CD4-positive, alpha-beta T cell (primary cell): Measurements from ENCODE around the gene MAP3K8. TPM values are rescaled to one million over a fixed set of nuclear protein-coding genes. Genes with fewer than 3 reads are reported as not detected.
A peak's percentile ranks its signal among the peaks of the same experiment; 100 is the strongest.

ENCODE experiments used
- ATAC-seq: fragments of 200-7000 bp; cut with Tn5 transposase; one replicate; pipeline ENCODE4 v1.10.0; 2022; ENCODE audit warnings: mild to moderate bottlenecking; ENCODE audit not compliant: poor library complexity
- CTCF ChIA-PET: fragments of 350-600 bp; sonication (Branson Sonifier 250); formaldehyde crosslinking; loops from one replicate; lab custom pipeline; 2021; ENCODE audit warnings: antibody characterized with exemption, inconsistent platforms; lab: Charles Lee
- POLR2A ChIA-PET: fragments of 350-600 bp; sonication (Branson Sonifier 250); formaldehyde crosslinking; loops from one replicate; lab custom pipeline; 2021; ENCODE audit warnings: antibody characterized with exemption, inconsistent platforms; lab: Charles Lee
- DNase-seq, 14 experiments: peaks; one replicate each; pipeline ENCODE4 v3.0.0-alpha.2; 2013 to 2020; ENCODE audit warnings: mixed read lengths in 2 of 14
- H3K27ac ChIP-seq, 2 donors: one replicate each; pipeline versions ENCODE4 v1.5.1 to v1.7.0; 2013; ENCODE audit warnings: low read length in 2 of 2, low read depth in 1 of 2, mild to moderate bottlenecking in 1 of 2
- H3K27me3 ChIP-seq, 2 experiments: 1 replicate in 1 of 2; 2 replicates in 1 of 2; pipeline versions ENCODE4 v1.6.1 to v1.7.0; 2013; ENCODE audit warnings: low read length in 2 of 2, control low read depth in 1 of 2, mild to moderate bottlenecking in 1 of 2, moderate library complexity in 1 of 2; ENCODE audit not compliant: insufficient read depth in 2 of 2, control insufficient read depth in 1 of 2
- H3K36me3 ChIP-seq: one replicate; pipeline ENCODE4 v1.6.1; 2013; ENCODE audit warnings: low read length, control low read depth; ENCODE audit not compliant: insufficient read depth
- H3K4me1 ChIP-seq: one replicate; pipeline ENCODE4 v1.6.1; 2013; ENCODE audit warnings: low read length, control low read depth; ENCODE audit not compliant: insufficient read depth
- H3K4me3 ChIP-seq: one replicate; pipeline ENCODE4 v1.5.1; 2013; ENCODE audit warnings: mild to moderate bottlenecking, low read length, moderate library complexity
- H3K9me3 ChIP-seq, 2 experiments: 1 replicate in 1 of 2; 2 replicates in 1 of 2; pipeline versions ENCODE4 v1.6.1 to v1.7.0; 2013; ENCODE audit warnings: low read length in 2 of 2, mild to moderate bottlenecking in 2 of 2, control low read depth in 1 of 2, moderate library complexity in 1 of 2; ENCODE audit not compliant: control insufficient read depth in 1 of 2, insufficient read depth in 1 of 2
- H3K27ac Mint-ChIP-seq: one replicate; pipeline ENCODE4 v1.8.0; 2020; ENCODE audit warnings: mixed read lengths
- H3K27me3 Mint-ChIP-seq: one replicate; pipeline ENCODE4 v1.8.0; 2021; ENCODE audit warnings: mixed read lengths
- H3K36me3 Mint-ChIP-seq: one replicate; pipeline ENCODE4 v1.8.0; 2021; ENCODE audit warnings: low read depth, mixed read lengths
- H3K4me1 Mint-ChIP-seq: one replicate; pipeline ENCODE4 v1.8.0; 2021; ENCODE audit warnings: low read depth, mixed read lengths
- H3K4me3 Mint-ChIP-seq: one replicate; pipeline ENCODE4 v1.8.0; 2020; ENCODE audit warnings: mild to moderate bottlenecking, mixed read lengths
- H3K9me3 Mint-ChIP-seq: one replicate; pipeline ENCODE4 v1.8.0; 2020; ENCODE audit warnings: mixed read lengths
- CTCF ChIP-seq: fragments of 200-600 bp; IDR thresholded peaks from one replicate; pipeline ENCODE4 v1.8.0; 2022; ENCODE audit warnings: antibody characterized with exemption, mild to moderate bottlenecking
- intact Hi-C, 2 experiments: fragments of 100-400 bp; cut with DNase I in 1 of 2; cut with micrococcal nuclease in 1 of 2; formaldehyde crosslinking; loops; one replicate each; pipeline versions ENCODE4 v1.15.1 to v1.9.0; 2023 to 2025; cut with DNase I, micrococcal nuclease
- total RNA-seq, 174 experiments: library from RNA in 2 of 174; stranded (reverse) in 2 of 174; gene quantifications; one replicate each; pipeline ENCODE4 v1.2.3 and lab custom pipeline; 2021 to 2026

MAP3K8 gene
- total RNA-seq, 2 experiments from 2014 or later: 27.3 to 28.9 TPM

GRCh38 chr10:30464675-30465074, 30.7 kb downstream of the MAP3K8 start:
- Mint-ChIP-seq H3K36me3 (peaks cover 13% of the 10 kb centered on the region), H3K4me1 (peaks cover 7% of the 10 kb centered on the region), H3K9me3 (no peaks in the 10 kb centered on the region), H3K27ac (no peak overlapping the region), H3K4me3 (no peak overlapping the region), H3K27me3 (no peaks in the 10 kb centered on the region)
- Histone ChIP-seq H3K27ac (no peak overlapping the region), H3K9me3 (no peaks in the 10 kb centered on the region), H3K27me3 (no peaks in the 10 kb centered on the region), H3K36me3 (peaks cover 26% of the 10 kb centered on the region), H3K4me1 (peaks cover 10% of the 10 kb centered on the region), H3K4me3 (no peak overlapping the region)
- intact Hi-C loops: no loop called here
- POLR2A ChIA-PET: no interaction called here
- TF ChIP-seq CTCF: no peak
- DNase-seq: no peak
- CTCF ChIA-PET: no interaction called here
- ATAC-seq: no peak

GRCh38 chr10:30466445-30466844, 32.5 kb downstream of the MAP3K8 start:
- H3K27ac ChIP-seq: no peak overlapping the region
- DNase-seq: no peak
- no peak overlapping the region for H3K4me3 ChIP-seq
- Mint-ChIP-seq H3K4me1 (peaks cover 7% of the 10 kb centered on the region), H3K9me3 (no peaks in the 10 kb centered on the region), H3K36me3 (no peaks in the 10 kb centered on the region), H3K27ac (no peak overlapping the region), H3K4me3 (no peak overlapping the region), H3K27me3 (no peaks in the 10 kb centered on the region)
- no peak for TF ChIP-seq CTCF
- peaks cover 10% of the 10 kb centered on the region for H3K4me1 ChIP-seq
- intact Hi-C loops: no loop called here
- ChIA-PET CTCF (no interaction called here), POLR2A (no interaction called here)
- ATAC-seq: no peak
- H3K9me3 ChIP-seq: no peaks in the 10 kb centered on the region
- H3K36me3 ChIP-seq: peaks cover 12% of the 10 kb centered on the region
- H3K27me3 ChIP-seq: no peaks in the 10 kb centered on the region

- Histone ChIP-seq H3K4me1 (peaks cover 10% of the 10 kb centered on the region), H3K4me3 (no peak overlapping the region), H3K36me3 (no peaks in the 10 kb centered on the region), H3K9me3 (no peaks in the 10 kb centered on the region), H3K27me3 (no peaks in the 10 kb centered on the region), H3K27ac (no peak overlapping the region)
- Mint-ChIP-seq H3K27ac (no peak overlapping the region), H3K36me3 (no peaks in the 10 kb centered on the region), H3K4me3 (no peak overlapping the region), H3K4me1 (peaks cover 7% of the 10 kb centered on the region), H3K9me3 (no peaks in the 10 kb centered on the region), H3K27me3 (peaks cover 1% of the 10 kb centered on the region)
- DNase-seq (peak in 3 of 14 experiments; percentile 11 to 32 (median 26)), ATAC-seq (no peak)
- TF ChIP-seq CTCF: no peak
- POLR2A ChIA-PET: interaction anchor here (0.7 kb wide), 1 partner anchor 438 kb away, joined by 3 read pairs; no protein-coding TSS in a partner anchor
- intact Hi-C loops: no loop called here
- CTCF ChIA-PET: no interaction called here
Measured at GRCh38 chr10:30467651-30468338, 33.8 kb downstream of the MAP3K8 start.
